ENCODE data around the gene VPS72. TPM values are rescaled to one million over a fixed set of nuclear protein-coding genes. Genes with fewer than 3 reads are reported as not detected.

The VPS72 gene
- total RNA-seq, 1 experiment from 2014 or later = 103 TPM

DNA sequence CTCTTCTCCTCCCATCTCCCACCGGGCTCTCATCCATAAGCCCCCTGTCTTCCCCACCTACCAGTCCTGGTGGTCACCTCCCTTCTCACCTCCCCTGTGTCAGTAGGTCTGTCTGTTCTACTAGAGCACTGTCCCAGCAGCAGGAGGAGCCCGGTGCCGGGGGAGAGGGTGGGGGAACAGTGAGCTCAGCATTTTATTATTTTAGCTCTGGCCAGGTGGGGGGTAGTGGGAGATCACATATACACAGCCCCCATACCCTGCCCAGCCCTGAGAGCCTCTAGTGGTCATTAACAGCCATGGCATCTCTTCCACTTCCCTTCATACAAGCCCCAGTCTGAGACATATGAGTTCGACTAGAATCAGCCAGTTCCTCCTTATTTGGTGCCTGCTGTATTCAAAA is 14.1 kb downstream of the VPS72 start, which contains the start of gene TMOD4:
TMOD4 (minus strand) TSS at position 119 of the 400 bp plus-strand sequence. CDS start 1,106 bp downstream, outside the sequence.
- Mint-ChIP-seq H3K36me3 (peaks cover 41% of the 10 kb centered on the region), H3K27me3 (ENCODE audit: low read depth) (no peaks in the 10 kb centered on the region), H3K4me1 (no peaks in the 10 kb centered on the region), H3K9me3 (no peaks in the 10 kb centered on the region), H3K4me3 (no peak within 1 kb of the TSS), H3K27ac (no peak within 1 kb of the TSS)
- ATAC-seq = peak; percentile 92
- ChIA-PET CTCF (interaction anchor here (0.6 to 1.9 kb wide), 6 partner anchors 10 to 125 kb away, joined by 3 to 13 read pairs (median 5); partner anchors contain the start of genes LYSMD1, SCNM1 and VPS72), POLR2A (no interaction called here)
- TF ChIP-seq NR2C2 (CRISPR knock-in tag; IDR thresholded peaks at IDR 0.05) = no peak
- TF ChIP-seq, protein P1, sequence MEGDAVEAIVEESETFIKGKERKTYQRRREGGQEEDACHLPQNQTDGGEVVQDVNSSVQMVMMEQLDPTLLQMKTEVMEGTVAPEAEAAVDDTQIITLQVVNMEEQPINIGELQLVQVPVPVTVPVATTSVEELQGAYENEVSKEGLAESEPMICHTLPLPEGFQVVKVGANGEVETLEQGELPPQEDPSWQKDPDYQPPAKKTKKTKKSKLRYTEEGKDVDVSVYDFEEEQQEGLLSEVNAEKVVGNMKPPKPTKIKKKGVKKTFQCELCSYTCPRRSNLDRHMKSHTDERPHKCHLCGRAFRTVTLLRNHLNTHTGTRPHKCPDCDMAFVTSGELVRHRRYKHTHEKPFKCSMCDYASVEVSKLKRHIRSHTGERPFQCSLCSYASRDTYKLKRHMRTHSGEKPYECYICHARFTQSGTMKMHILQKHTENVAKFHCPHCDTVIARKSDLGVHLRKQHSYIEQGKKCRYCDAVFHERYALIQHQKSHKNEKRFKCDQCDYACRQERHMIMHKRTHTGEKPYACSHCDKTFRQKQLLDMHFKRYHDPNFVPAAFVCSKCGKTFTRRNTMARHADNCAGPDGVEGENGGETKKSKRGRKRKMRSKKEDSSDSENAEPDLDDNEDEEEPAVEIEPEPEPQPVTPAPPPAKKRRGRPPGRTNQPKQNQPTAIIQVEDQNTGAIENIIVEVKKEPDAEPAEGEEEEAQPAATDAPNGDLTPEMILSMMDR (IDR thresholded peaks at IDR 0.05) = peak; percentile 51
- no peak for TF ChIP-seq ZNF232 (CRISPR knock-in tag; IDR thresholded peaks at IDR 0.05)
- DNase-seq (ENCODE audit: low spot score) = peak; percentile 19

DNA sequence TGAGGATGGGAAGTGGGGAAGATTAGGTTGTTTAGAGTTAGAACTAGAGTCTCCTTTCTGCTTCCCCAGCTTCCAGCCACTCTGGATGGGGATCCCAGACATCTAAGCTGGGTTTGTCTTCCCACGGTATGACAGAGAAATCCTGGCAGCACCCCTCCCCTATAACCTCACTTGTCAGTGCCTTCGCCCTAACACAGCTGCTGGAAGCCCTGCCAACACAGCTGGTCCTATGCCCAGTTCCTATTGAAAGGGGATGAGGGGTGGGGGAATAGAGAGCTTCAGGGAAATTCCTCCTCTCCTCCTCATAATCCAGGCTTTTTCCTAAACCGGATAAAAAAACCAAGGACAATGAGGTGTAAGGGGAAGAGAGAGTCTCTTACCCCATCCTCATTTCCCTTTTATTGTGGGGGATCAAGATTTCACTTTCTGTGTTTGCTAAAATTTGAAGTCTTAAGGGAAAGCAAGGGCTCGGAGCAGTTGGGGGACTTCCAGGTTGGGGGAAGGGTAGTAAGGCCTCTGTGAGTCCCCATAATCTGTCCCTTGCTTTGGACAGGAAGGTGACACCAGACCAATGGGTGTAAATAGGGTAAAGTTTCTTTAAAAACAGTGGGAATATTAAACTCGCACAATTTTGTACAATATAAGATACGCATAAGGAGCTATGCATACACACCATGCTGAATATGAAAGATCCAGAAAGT is 14.8 kb downstream of the VPS72 start:
- Mint-ChIP-seq H3K9me3 (no peaks in the 10 kb centered on the region), H3K27me3 (ENCODE audit: low read depth) (no peaks in the 10 kb centered on the region), H3K4me1 (no peaks in the 10 kb centered on the region), H3K4me3 (no peak overlapping the region), H3K27ac (no peak overlapping the region), H3K36me3 (peaks cover 34% of the 10 kb centered on the region)
- ChIA-PET CTCF (interaction anchor here (0.5 to 1.9 kb wide), 5 partner anchors 9 to 195 kb away, joined by 3 to 13 read pairs (median 7); partner anchors contain the start of genes LYSMD1, SCNM1 and VPS72), POLR2A (no interaction called here)
- no peak for DNase-seq (ENCODE audit: low spot score)
- TF ChIP-seq, protein P2, sequence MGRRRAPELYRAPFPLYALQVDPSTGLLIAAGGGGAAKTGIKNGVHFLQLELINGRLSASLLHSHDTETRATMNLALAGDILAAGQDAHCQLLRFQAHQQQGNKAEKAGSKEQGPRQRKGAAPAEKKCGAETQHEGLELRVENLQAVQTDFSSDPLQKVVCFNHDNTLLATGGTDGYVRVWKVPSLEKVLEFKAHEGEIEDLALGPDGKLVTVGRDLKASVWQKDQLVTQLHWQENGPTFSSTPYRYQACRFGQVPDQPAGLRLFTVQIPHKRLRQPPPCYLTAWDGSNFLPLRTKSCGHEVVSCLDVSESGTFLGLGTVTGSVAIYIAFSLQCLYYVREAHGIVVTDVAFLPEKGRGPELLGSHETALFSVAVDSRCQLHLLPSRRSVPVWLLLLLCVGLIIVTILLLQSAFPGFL (CRISPR knock-in tag; IDR thresholded peaks at IDR 0.05; ENCODE audit: borderline replicate concordance) = no peak
- TF ChIP-seq, protein P3, sequence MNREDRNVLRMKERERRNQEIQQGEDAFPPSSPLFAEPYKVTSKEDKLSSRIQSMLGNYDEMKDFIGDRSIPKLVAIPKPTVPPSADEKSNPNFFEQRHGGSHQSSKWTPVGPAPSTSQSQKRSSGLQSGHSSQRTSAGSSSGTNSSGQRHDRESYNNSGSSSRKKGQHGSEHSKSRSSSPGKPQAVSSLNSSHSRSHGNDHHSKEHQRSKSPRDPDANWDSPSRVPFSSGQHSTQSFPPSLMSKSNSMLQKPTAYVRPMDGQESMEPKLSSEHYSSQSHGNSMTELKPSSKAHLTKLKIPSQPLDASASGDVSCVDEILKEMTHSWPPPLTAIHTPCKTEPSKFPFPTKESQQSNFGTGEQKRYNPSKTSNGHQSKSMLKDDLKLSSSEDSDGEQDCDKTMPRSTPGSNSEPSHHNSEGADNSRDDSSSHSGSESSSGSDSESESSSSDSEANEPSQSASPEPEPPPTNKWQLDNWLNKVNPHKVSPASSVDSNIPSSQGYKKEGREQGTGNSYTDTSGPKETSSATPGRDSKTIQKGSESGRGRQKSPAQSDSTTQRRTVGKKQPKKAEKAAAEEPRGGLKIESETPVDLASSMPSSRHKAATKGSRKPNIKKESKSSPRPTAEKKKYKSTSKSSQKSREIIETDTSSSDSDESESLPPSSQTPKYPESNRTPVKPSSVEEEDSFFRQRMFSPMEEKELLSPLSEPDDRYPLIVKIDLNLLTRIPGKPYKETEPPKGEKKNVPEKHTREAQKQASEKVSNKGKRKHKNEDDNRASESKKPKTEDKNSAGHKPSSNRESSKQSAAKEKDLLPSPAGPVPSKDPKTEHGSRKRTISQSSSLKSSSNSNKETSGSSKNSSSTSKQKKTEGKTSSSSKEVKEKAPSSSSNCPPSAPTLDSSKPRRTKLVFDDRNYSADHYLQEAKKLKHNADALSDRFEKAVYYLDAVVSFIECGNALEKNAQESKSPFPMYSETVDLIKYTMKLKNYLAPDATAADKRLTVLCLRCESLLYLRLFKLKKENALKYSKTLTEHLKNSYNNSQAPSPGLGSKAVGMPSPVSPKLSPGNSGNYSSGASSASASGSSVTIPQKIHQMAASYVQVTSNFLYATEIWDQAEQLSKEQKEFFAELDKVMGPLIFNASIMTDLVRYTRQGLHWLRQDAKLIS (CRISPR knock-in tag; IDR thresholded peaks at IDR 0.05; ENCODE audit: borderline replicate concordance) = no peak
- no peak for TF ChIP-seq IRF2 (CRISPR knock-in tag; IDR thresholded peaks at IDR 0.05; ENCODE audit: borderline replicate concordance, low read depth)
- TF ChIP-seq, protein P4, sequence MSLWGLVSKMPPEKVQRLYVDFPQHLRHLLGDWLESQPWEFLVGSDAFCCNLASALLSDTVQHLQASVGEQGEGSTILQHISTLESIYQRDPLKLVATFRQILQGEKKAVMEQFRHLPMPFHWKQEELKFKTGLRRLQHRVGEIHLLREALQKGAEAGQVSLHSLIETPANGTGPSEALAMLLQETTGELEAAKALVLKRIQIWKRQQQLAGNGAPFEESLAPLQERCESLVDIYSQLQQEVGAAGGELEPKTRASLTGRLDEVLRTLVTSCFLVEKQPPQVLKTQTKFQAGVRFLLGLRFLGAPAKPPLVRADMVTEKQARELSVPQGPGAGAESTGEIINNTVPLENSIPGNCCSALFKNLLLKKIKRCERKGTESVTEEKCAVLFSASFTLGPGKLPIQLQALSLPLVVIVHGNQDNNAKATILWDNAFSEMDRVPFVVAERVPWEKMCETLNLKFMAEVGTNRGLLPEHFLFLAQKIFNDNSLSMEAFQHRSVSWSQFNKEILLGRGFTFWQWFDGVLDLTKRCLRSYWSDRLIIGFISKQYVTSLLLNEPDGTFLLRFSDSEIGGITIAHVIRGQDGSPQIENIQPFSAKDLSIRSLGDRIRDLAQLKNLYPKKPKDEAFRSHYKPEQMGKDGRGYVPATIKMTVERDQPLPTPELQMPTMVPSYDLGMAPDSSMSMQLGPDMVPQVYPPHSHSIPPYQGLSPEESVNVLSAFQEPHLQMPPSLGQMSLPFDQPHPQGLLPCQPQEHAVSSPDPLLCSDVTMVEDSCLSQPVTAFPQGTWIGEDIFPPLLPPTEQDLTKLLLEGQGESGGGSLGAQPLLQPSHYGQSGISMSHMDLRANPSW (CRISPR knock-in tag; conservative IDR thresholded peaks at IDR 0.05; ENCODE audit: low read depth) = no peak
- no peak for TF ChIP-seq SMAD4 (CRISPR knock-in tag; IDR thresholded peaks at IDR 0.05)
- no peak for TF ChIP-seq NFYB (CRISPR knock-in tag; conservative IDR thresholded peaks at IDR 0.05; ENCODE audit: low read depth)
- TF ChIP-seq NR3C1 (CRISPR knock-in tag; conservative IDR thresholded peaks at IDR 0.05; ENCODE audit: low read depth) = no peak
- TF ChIP-seq, protein P5, sequence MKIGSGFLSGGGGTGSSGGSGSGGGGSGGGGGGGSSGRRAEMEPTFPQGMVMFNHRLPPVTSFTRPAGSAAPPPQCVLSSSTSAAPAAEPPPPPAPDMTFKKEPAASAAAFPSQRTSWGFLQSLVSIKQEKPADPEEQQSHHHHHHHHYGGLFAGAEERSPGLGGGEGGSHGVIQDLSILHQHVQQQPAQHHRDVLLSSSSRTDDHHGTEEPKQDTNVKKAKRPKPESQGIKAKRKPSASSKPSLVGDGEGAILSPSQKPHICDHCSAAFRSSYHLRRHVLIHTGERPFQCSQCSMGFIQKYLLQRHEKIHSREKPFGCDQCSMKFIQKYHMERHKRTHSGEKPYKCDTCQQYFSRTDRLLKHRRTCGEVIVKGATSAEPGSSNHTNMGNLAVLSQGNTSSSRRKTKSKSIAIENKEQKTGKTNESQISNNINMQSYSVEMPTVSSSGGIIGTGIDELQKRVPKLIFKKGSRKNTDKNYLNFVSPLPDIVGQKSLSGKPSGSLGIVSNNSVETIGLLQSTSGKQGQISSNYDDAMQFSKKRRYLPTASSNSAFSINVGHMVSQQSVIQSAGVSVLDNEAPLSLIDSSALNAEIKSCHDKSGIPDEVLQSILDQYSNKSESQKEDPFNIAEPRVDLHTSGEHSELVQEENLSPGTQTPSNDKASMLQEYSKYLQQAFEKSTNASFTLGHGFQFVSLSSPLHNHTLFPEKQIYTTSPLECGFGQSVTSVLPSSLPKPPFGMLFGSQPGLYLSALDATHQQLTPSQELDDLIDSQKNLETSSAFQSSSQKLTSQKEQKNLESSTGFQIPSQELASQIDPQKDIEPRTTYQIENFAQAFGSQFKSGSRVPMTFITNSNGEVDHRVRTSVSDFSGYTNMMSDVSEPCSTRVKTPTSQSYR (CRISPR knock-in tag; IDR thresholded peaks at IDR 0.05) = no peak
- no peak for TF ChIP-seq GABPB1 (CRISPR knock-in tag; IDR thresholded peaks at IDR 0.05)
- TF ChIP-seq, protein P6, sequence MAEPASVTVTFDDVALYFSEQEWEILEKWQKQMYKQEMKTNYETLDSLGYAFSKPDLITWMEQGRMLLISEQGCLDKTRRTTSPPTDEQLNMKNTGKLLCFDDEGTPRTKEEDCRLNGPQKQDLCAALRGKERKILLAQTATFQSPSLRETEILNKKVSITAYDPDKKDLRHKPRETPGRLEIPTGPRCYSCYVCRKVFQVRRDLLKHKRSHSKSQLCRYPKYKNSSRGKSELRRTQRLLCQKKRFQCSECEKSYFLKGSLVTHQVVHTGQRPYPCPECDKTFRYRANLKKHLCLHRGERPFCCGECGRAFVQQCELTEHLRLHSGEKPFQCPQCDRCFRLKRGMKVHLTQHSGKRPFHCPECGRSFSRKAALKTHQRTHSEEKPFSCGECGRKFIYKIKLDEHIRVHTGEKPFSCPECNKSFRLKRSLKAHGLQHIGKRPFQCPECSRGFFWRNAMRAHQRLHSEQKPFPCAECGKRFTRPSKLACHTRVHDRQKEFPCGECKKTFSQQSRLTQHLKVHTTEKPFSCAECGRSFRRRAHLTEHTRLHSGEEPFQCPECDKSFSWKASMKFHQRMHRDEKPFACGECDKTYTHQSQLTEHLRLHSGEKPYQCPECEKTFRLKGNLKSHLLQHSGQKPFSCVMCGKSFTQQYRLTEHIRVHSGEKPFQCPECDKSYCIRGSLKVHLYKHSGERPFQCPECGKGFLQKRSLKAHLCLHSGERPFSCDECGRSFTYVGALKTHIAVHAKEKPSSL (CRISPR knock-in tag; conservative IDR thresholded peaks at IDR 0.05) = no peak
- TF ChIP-seq, protein P7, sequence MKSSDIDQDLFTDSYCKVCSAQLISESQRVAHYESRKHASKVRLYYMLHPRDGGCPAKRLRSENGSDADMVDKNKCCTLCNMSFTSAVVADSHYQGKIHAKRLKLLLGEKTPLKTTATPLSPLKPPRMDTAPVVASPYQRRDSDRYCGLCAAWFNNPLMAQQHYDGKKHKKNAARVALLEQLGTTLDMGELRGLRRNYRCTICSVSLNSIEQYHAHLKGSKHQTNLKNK (CRISPR knock-in tag; IDR thresholded peaks at IDR 0.05) = no peak
- no peak for TF ChIP-seq RELA (CRISPR knock-in tag; IDR thresholded peaks at IDR 0.05; ENCODE audit: borderline replicate concordance)
- TF ChIP-seq, protein P8, sequence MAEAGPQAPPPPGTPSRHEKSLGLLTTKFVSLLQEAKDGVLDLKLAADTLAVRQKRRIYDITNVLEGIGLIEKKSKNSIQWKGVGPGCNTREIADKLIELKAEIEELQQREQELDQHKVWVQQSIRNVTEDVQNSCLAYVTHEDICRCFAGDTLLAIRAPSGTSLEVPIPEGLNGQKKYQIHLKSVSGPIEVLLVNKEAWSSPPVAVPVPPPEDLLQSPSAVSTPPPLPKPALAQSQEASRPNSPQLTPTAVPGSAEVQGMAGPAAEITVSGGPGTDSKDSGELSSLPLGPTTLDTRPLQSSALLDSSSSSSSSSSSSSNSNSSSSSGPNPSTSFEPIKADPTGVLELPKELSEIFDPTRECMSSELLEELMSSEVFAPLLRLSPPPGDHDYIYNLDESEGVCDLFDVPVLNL (CRISPR knock-in tag; IDR thresholded peaks at IDR 0.05; ENCODE audit: borderline replicate concordance, low read depth) = no peak
- no peak for ATAC-seq
